NCI-H82 treated with DMSO at 0.1 percent for 48 hours (cell line): ENCODE measurements around the gene IRF5.
"Not testable (repeated sequence)": the region's sequence is repeated elsewhere in the genome, so short reads cannot be mapped to it uniquely, and the experiment has no call there.

Experiments
- DNase-seq: peaks from one replicate; lab custom pipeline; 2025; ENCODE audit not compliant: unreplicated experiment; lab: John Stamatoyannopoulos, UW

Gene IRF5

GRCh38 chr7:128906001-128906765 lies 31.5 kb upstream of the IRF5 start:
- DNase-seq: no peak

GRCh38 chr7:128906766-128907559 lies 30.8 kb upstream of the IRF5 start:
- no peak for DNase-seq

- DNase-seq: no peak
Observed at GRCh38 chr7:128908750-128909624, 28.7 kb upstream of the IRF5 start.

GRCh38 chr7:128909625-128910568 lies 27.8 kb upstream of the IRF5 start:
- DNase-seq: peak; percentile 80

DNA sequence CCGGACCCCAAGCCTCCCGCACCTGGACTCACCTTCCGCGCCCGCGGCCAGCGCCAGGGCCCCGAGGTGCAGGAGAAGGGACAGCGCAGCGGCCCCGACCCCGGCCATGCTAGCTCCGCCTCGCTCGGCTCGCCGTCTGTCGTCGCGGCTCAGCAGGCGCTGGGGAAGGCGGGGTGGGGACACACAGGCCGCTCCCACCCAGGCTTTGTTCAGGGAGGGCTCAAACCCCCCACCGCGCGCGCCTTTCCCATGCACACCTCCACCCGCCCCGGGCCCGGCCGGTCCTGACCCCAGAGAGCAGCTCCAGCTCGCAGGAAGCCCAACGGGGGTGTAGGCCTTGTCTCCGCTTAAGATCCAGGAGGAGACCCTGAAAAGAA lies 27.2 kb upstream of the IRF5 start, which contains the start of gene KCP:
KCP (minus strand) TSS at position 141 of the 377 bp plus-strand sequence; CDS start at position 108, 33 bp downstream.
- peak; percentile 27 for DNase-seq

DNA sequence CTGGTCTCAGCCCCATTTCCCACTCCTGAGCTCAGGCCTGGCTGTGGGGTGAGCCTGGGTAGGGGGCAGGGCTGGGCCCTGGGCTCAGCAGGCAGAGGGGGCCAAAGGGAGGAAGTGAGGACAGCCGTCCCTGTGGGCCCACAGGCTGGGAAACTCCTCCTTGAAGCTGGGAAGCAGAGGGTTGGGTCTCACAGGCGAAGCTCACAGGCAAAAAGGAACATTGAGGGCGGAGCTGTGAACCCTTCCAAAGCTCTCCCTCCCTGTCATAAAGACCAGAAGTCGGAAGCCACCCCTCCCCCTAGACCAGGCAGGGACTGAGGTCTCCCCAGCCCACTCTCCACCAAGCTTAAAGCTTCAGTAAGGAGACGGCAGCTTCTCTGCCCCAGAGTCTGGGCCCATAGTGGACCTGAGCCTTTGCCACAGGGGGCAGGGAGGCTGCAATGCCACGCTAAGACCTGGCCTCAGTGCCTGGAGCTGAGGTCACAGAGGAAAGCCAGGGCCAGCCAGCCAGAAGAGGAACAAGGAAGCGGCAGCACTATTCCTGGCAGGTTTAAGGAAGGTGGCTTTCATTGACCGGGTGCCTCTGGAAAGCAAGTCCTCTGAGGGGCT lies 26.2 kb upstream of the IRF5 start:
- DNase-seq: peak; percentile 54

GRCh38 chr7:128912281-128912680 lies 25.4 kb upstream of the IRF5 start:
- no peak for DNase-seq

GRCh38 chr7:128912709-128913495 lies 24.8 kb upstream of the IRF5 start:
- not testable (repeated sequence) for DNase-seq

GRCh38 chr7:128913870-128914565 lies 23.7 kb upstream of the IRF5 start:
- DNase-seq: no peak

GRCh38 chr7:128914566-128915151 lies 23.1 kb upstream of the IRF5 start:
- DNase-seq: no peak

DNA sequence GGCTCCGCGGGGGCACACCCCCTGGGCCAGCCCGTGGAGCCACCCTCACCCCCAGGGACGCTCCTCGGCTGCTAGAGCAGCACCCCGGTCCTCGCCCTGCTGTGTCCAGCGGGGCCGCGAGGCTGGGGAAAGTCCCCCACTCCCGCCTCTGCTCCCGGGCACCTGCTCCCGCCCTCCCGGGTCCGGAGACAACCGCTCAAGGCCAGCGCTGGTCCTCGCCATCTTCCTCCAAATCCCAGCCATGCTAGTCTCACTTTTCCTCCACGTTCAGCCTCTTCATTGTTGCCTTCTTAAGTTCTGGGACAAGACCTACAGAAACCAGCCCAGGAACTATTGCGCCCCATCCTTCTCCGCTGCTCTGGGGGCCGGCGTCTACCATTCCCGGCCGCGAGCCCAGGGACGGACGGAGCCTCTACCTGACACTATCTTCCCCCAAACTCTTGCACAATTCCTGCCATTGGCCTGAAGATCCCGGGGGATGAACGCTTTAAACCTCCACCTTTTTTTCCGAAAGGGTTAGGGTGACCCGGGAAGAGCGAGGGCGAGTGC lies 22.4 kb upstream of the IRF5 start:
- no peak for DNase-seq

GRCh38 chr7:128915841-128916642 lies 21.7 kb upstream of the IRF5 start:
- DNase-seq: no peak

DNA sequence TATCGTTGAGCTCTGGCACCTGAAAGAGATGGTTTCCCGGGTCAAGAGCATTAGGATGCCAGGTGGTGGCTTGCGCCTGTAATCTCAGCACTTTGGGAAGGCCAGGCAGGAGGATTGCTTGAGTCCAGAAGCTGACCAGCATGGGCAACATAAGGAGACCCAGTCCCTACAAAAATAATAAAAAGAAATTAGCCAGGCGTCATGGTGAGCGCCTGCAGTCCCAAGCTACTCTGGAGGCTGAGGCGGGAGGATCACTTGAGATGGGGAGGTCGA lies 21.1 kb upstream of the IRF5 start:
- DNase-seq: no peak

GRCh38 chr7:128917122-128917521 lies 20.6 kb upstream of the IRF5 start:
- DNase-seq: no peak

GRCh38 chr7:128918016-128918665 lies 19.6 kb upstream of the IRF5 start:
- DNase-seq: no peak

GRCh38 chr7:128919241-128919640 lies 18.5 kb upstream of the IRF5 start:
- no peak for DNase-seq
